M059J (cell line): ENCODE data around the gene LRRN2. TPM values are rescaled to one million over a fixed set of nuclear protein-coding genes. Genes with fewer than 3 reads are reported as not detected.

Source experiments
- DNase-seq: peaks from one replicate; pipeline ENCODE4 v3.0.0-alpha.2; 2012; ENCODE audit warnings: low read depth
- total RNA-seq: library from RNA; depleted of rRNA; stranded (reverse); fragments of >200 nt; shearing (Covaris generic); gene quantifications from 2 replicates; pipeline ENCODE4 v1.2.3, GENCODE V29; 2014

The LRRN2 gene
- total RNA-seq, 1 experiment from 2014 or later: 0.02 TPM

GRCh38 chr1:204602111-204602579 is 83.4 kb downstream of the LRRN2 start:
- DNase-seq: no peak

- no peak for DNase-seq
Observed at GRCh38 chr1:204600968-204601367, 84.6 kb downstream of the LRRN2 start.

- no peak for DNase-seq
Observed at GRCh38 chr1:204600203-204600602, 85.3 kb downstream of the LRRN2 start.

DNA sequence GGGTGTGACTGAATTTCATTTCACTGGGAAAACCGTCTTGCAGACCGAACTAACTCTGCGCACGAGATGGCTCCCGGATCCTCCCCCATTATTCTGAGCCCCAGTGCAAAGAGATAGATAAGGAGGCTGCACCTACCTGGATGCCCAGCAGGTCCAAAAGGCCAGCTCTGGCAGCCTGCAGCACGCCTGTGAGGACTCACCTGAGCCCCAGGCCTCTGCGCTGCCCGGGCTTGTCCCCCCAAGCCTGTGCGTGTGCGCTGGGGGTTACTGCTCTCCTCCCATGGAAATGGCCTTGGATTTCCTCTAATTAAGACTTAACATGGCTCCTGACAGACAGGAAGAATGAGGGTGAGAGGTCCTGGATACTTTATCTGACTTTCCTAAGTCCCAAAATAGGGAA is 85.9 kb downstream of the LRRN2 start:
- DNase-seq: no peak

GRCh38 chr1:204599098-204599497 is 86.4 kb downstream of the LRRN2 start:
- DNase-seq: no peak

DNA sequence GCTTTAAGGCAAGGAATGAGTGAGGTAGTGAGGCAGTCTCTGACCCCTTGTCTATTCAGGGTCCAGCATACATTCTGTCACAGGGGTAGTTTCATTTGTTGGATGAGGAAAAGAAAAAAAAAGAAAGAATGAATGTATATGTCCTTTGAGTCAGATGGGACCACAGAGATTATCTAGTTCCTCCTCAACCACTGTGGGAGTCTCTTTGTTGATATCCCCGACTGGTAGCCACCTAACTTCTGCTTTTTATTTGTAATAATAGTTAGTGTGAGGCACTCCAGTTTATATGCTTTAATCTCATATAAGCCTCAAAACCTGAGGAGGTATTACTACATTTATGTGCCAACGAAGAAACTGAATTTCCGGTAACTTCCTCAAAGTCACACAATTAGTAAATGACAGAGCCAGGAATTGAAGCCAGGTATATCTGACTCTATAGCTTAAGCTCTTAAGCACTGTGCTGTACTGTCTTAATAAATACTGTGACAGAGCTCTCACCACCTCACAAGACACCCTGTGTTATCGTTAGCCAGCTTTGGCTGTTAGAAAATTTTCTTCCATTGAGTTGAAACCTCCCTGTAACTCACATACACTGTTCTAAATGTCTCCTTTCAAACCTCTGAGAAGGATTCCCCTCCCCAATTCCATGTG is 87.1 kb downstream of the LRRN2 start:
- no peak for DNase-seq

- DNase-seq: no peak
Observed at GRCh38 chr1:204592246-204592948, 93.1 kb downstream of the LRRN2 start.

DNA sequence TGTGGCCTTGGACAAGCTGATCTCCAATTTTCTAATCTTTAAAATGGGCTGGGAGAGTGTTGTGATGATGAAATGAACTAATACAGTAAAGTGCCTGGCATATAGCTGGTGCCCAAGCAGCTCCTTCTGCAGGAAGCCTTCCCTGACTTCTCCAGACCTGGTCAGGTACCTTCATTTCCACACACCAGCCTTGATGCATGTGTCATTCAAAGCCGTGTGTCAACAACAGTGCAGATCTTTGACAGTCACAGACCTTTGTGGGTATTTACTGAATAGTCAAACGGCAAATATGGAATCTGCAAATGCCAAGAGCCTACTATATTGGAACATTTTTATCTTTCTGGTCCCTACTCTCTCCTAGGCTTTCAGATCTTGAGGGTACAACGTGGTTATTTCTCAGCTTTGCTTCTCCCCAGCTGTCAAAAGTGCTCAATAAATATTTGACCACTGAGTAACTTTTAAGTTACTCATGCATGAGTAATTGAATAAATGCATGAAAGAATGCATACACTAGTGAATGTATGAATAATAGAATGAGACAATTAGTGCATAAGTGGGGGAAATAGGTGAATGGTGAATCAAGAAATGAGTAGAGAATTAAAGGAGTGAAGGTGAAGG is 94.0 kb downstream of the LRRN2 start:
- DNase-seq: peak; percentile 58

- peak; percentile 15 for DNase-seq
Observed at GRCh38 chr1:204589409-204590038, 96.0 kb downstream of the LRRN2 start.

DNA sequence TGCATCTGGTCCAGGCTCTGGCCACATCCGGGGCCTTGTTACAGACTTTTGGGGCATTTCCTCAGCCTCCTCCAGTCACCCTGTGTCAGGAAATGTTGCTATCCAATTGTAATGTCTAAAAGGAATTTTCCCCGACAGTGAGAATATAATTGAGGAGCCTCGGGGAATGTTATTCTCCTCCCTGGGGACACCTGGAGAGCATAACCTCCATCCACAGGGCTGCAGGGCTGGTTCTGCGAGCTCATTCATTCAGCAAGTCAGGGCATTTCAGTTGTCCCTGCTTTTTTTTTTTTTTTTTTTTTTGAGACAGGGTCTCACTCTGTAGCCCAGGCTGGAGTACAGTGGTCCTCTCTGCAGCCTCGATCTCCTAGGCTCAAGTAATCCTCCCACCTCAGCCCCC is 96.7 kb downstream of the LRRN2 start:
- DNase-seq: no peak

DNA sequence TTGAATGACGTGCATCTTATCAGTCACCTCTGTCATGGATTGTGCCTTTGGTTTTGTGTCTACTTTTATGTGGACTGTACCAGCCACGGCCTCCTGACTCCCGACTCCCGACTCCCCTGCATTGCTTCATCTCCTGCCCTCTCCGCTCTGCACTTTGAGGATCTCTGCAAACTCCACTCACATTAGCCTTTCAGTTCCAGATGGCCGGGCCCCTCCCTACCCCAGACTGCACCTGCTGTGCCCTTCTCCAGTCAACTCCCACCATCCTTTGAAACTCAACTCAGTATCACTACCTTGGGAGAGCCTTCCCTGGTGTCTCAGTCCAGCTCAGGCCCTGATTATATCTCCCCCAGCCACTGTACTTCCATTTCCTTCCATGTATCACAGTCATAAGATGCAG is 97.9 kb downstream of the LRRN2 start:
- no peak for DNase-seq

GRCh38 chr1:204584699-204585372 is 100.7 kb downstream of the LRRN2 start:
- no peak for DNase-seq

- DNase-seq: peak; percentile 50
Observed at GRCh38 chr1:204583909-204584632, 101.5 kb downstream of the LRRN2 start.

DNA sequence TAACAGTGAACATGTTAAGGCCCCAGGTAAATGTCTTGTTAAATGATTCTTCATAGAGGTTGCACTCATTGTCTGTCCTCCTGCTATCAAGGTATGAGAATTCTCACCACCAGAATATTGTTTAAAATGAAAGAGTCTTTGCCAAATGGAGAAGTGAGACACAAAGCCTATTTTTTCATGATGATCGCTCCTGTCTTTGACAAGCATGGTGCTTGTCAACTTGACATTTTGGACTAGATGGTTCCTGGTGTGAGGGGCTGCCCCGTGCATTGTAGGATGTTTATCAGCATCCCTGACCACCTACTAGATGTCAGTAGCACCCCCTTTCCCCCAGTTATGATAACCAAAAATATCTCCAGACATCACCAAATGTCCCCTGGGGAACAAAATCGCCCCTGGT is 103.8 kb downstream of the LRRN2 start:
- DNase-seq: no peak

DNA sequence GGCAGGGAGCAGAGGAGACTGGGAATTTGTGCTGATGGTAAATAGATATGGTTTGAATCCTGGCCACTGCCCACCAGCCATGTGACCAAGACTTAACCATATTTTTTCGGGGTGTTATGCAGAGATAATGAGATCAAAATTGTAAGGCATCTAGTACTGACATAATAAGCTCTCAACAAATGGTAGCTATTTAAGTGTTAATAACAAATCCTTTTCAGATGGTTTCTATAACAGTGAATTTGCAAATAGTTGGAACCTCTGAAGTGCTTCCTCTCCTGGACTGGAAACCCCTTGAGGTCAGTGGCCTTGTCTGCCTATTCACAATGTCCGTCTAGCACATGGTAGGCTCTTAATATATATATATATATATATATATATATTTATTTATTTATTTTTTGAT is 104.7 kb downstream of the LRRN2 start:
- no peak for DNase-seq

DNA sequence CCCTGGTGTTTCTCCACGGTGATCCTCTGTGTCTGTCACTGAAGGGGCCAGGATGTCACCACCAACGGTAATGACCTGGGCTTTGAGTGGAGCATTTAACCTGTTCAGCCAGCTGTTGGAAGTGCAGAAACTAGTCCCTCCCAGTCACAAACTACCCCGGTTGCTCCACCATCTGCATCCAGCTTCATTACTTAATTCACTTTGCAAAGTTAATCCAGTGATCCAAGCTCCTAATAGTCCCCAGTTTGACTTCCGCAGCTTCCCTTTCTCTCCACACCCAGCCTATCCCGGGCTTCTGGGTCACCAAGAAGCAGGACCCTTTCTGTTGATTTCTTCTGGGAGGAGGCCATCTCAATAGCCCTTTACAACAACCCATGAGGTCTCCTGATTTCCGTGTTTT is 105.9 kb downstream of the LRRN2 start:
- no peak for DNase-seq

DNA sequence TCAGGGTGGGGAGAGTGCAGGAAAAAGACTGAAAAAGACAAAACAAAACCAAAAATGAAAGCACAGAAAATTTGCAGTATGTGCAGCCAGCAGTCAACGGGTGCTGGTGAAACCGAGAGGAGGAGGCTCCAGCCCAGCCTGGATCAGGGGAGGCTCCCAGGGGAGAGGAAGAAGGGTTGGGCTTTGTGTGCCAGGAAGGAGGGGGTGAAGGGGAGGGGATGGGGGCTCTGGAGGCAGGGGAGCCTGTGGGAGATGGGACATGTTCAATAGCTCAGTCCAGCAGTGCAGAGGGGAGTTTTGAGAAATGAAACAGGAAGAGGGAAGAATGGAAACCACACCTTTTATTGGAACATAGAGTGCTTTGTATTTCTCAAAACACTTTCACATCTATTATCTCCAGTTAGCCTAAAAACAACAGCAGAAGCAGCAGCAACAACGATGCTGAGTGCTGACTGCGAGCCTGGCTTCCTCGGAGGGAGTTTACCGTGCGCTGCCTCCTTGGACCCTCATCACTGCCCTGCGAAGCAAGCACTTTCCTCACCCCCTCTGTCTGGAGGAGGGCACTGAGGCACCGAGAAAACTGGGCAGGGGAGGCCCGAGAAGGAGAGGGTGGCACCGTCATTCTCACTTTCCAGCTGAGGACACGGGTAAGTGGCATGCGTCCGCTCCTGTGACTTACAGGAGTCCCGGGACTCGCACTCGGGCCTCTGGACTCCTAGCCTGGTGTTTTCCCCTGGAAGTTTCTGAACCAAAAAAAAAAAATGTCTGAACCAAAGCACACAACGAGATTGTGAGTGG is 106.5 kb downstream of the LRRN2 start:
- peak; percentile 21 for DNase-seq

DNA sequence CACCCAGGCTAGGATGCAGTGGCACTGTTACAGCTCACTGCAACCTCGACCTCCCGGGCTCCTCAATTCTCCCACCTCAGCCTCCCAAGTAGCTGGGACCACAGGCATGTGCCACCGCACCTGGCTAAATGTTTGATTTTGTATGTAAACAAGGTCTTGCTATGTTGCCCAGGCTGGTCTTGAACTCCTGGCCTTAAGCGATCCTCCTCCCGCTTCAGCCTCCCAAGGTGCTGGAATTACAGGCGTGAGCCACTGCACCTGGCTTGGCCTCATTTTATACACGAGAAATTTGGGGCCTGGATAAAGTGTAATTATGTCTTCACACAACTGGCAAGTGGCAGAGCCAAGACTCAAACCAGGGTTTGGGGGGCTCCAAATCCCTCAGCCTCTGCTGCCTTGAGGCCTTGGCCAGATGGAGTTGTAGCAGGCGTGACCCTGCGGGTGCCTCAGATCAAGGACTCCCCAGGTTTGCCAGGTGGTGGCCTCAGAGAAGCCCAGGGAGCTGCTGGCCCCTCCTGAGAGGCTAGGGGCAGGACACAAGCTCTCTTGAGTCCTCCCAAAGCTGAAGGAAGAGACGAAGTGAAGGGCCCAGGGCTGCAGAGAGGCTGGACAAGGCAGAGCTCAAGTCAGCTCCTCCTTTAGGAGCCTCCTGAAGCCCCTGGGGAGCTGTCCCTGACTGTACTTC is 107.6 kb downstream of the LRRN2 start:
- no peak for DNase-seq

GRCh38 chr1:204576422-204576821 is 109.1 kb downstream of the LRRN2 start:
- DNase-seq: no peak
